Measurements from ENCODE around the gene SZRD1.
"Not testable (repeated sequence)": the region's sequence is repeated elsewhere in the genome, so short reads cannot be mapped to it uniquely, and the experiment has no call there.

GRCh38 chr1:16343276-16343675, 23.8 kb upstream of the SZRD1 start:
- not testable (repeated sequence) for TF ChIP-seq CTCF (IDR thresholded peaks at IDR 0.05; ENCODE audit: low read depth, low read length); EZH2phosphoT487 (IDR thresholded peaks at IDR 0.05; ENCODE audit: low read depth)

All from OCI-LY3 (cell line).